Activated CD4-positive, alpha-beta T cell treated with anti-CD3 and anti-CD28 coated beads, Interleukin-2, amount 50 U/mL, for 1 hour (primary cell): ENCODE measurements around the gene NPHP4.
"Not testable (repeated sequence)": the region's sequence is repeated elsewhere in the genome, so short reads cannot be mapped to it uniquely, and the experiment has no call there.

ENCODE experiments used
- DNase-seq: peaks from one replicate; pipeline ENCODE4 v3.0.0-alpha.2; 2020

The NPHP4 gene

GRCh38 chr1:5908461-5909375 lies 83.5 kb downstream of the NPHP4 start:
- DNase-seq: no peak

GRCh38 chr1:5907966-5908365 lies 84.3 kb downstream of the NPHP4 start:
- DNase-seq: no peak

- DNase-seq: no peak
Observed at GRCh38 chr1:5907386-5907785, 84.8 kb downstream of the NPHP4 start.

- no peak for DNase-seq
Observed at GRCh38 chr1:5906966-5907365, 85.3 kb downstream of the NPHP4 start.

GRCh38 chr1:5906116-5906515 lies 86.1 kb downstream of the NPHP4 start:
- no peak for DNase-seq

- no peak for DNase-seq
Observed at GRCh38 chr1:5905436-5905835, 86.8 kb downstream of the NPHP4 start.

- no peak for DNase-seq
Observed at GRCh38 chr1:5904551-5904950, 87.7 kb downstream of the NPHP4 start.

- no peak for DNase-seq
Observed at GRCh38 chr1:5903680-5904079, 88.5 kb downstream of the NPHP4 start.

GRCh38 chr1:5903031-5903430 lies 89.2 kb downstream of the NPHP4 start:
- DNase-seq: no peak

GRCh38 chr1:5901841-5902240 lies 90.4 kb downstream of the NPHP4 start:
- DNase-seq: no peak

GRCh38 chr1:5901150-5901549 lies 91.1 kb downstream of the NPHP4 start:
- DNase-seq: no peak

- no peak for DNase-seq
Observed at GRCh38 chr1:5898266-5898665, 94.0 kb downstream of the NPHP4 start.

- DNase-seq: no peak
Observed at GRCh38 chr1:5896706-5897660, 95.2 kb downstream of the NPHP4 start.

GRCh38 chr1:5895446-5896406 lies 96.5 kb downstream of the NPHP4 start:
- DNase-seq: no peak

GRCh38 chr1:5893699-5894278 lies 98.4 kb downstream of the NPHP4 start:
- not testable (repeated sequence) for DNase-seq

- no peak for DNase-seq
Observed at GRCh38 chr1:5892329-5892728, 99.9 kb downstream of the NPHP4 start.

GRCh38 chr1:5891736-5892135 lies 100.5 kb downstream of the NPHP4 start:
- no peak for DNase-seq

- DNase-seq: no peak
Observed at GRCh38 chr1:5891137-5891536, 101.1 kb downstream of the NPHP4 start.

GRCh38 chr1:5890346-5891106 lies 101.7 kb downstream of the NPHP4 start:
- no peak for DNase-seq

GRCh38 chr1:5889901-5890300 lies 102.3 kb downstream of the NPHP4 start:
- no peak for DNase-seq

GRCh38 chr1:5889462-5889861 lies 102.8 kb downstream of the NPHP4 start:
- no peak for DNase-seq
